ENCODE results near the gene FADS6.

DNA sequence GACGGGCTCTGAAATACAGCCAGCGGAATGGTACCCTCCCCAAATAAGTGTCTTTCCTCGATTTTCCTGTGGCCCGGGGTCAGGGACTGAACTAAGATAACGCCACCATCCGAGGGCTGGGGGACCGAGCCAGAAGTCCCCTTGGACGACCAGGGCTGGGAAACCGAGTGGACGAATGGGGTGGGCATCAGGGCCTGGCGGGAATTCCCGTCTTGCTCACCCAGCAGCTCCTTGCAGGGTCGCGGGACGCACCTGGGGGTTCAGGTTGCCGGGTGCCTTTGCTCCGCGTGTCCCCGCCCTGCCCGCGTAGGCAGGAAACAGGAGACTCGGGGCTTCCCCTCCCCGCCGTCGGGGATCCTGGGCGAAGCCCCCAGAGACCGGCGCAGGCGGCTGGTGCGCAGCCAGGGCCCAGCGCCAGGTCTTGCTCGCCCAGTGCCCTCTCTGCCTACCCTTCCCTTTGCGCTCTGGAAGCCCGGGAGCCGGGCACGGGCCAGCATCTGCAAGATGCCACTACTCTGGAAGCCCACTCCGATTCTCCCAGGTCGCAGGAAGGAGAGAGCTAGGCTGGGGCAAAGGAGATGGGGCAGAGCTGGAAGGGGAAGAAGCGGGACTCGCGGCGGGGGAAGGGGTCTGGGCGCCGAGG, 33.1 kb downstream of the FADS6 start:
- TF ChIP-seq CTCF (conservative IDR thresholded peaks at IDR 0.05) (no peak; the same call in 1 of the 2 replicates), ZFX (IDR thresholded peaks at IDR 0.05) (no peak)
